ENCODE data around the gene SDCCAG8.

The SDCCAG8 gene

DNA sequence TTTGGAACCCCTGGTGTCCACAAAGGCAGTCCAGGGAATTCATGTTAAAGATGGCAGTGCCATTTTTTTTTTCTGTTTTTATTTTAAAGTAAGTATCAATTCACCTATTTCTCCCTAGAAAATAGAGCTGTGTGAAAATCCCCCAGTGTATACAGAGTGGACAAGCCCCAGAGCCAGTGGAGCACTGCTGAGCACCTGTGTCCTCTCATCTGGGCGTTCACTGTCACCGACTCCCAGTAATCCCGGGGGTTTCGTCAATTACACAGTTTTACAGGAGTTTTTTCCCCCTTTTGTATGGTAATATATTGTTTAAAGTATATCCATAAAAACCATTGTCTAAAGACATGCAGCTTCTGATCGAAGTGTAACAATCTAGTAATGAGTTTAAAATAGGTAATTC is 175.8 kb downstream of the SDCCAG8 start:
- DNase-seq: no peak

DNA sequence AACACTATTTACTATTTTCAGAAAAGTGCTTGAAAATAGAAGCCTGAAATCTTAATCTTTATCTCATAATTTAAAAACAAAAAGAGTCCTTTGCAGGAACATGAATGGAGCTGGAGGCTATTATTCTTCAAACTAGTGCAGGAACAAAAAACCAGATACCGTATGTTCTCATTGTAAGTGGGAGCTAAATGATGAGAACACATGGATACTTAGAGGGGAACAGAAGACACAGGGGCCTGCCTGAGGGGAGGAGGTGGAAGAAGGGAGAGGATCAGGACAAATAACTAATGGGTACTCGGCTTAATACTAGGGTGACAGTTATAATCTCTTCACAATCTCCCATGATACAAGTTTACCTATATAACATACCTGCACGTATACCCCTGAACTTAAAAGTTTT is 176.3 kb downstream of the SDCCAG8 start:
- no peak for DNase-seq

DNA sequence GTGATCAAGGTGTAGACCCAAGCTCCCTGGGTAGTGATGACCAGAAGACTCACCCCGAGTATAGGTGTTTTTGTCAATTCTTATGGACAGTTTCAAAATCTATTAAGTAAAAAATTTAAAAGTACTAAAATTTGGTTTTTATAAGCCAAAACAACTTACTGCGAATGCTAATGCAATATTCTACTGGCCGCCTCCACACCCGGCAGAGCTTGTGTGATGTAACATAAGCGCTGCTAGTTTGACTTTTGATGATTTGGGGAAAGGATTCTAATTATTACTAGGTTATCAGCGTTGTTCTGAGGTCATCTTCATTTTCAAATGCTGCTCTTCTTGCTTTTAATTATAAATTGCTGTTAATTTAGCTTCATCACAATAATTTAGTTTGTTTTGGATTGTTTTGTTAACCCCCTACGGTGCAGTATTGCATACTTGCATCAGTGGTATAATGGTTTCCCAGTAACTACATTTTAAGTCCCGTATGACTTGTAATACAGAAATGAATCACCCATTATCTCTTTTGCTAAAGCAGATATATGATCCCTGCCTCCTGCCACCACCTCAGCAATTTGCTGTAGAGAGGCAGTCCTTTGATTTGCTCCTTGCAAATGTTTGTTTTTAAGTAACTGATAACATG is 178.0 kb downstream of the SDCCAG8 start:
- DNase-seq: no peak

DNA sequence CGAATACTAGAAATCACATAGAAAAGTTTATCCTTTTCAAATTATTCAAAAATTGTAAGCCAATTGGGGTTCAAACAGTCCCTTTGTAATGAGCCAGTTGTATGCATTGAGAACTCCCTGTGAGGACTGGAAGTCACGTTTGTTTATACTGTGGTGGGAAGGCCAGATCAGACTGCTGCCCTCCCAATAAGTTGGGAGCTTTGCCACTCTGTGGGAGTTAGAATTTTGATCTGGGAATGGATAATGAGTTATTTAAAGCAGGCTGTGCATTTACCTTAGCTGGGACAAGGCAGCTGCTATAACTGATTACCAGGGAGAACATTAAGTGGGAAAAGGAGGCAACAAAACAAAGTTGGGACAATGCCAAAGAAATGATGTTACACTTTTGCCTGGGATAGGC is 178.8 kb downstream of the SDCCAG8 start:
- DNase-seq: no peak

DNA sequence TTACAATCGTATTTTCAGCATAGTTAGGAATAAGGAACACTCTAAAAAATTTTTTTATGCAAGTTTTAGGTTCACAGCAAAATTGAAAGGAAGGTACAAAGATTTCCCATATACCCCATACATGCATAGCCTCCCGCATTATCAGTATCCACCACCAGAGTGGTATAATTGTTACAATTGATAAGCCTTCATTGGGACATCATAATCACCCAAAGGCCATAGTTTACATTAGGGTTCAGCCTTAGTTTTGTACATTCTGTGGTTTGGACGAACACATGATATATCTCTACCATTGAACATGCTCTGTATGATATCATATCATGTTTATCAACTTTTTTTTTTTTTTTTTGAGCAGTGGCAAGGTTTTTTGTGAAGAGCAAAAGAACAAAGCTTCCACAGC is 180.0 kb downstream of the SDCCAG8 start:
- DNase-seq: no peak

DNA sequence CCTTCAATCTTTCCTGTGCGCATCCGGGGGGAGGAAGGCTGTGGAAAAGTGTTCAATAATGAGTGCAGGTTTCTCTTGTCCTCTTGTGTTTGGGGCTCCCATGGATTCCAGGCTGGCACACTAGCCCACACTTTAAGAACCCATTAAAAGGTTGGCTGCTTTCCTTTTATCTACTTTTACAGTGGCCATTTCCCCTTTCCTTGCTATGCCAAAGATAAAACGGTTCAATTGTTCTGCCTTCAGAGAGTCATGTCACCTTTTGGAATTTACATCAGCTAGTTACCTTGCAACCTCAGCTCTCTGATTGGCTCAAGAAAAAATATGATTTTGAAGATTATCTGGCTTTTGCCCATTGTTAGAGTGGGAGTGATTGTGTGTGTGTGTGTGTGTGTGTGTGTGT is 182.3 kb downstream of the SDCCAG8 start:
- DNase-seq: no peak

DNA sequence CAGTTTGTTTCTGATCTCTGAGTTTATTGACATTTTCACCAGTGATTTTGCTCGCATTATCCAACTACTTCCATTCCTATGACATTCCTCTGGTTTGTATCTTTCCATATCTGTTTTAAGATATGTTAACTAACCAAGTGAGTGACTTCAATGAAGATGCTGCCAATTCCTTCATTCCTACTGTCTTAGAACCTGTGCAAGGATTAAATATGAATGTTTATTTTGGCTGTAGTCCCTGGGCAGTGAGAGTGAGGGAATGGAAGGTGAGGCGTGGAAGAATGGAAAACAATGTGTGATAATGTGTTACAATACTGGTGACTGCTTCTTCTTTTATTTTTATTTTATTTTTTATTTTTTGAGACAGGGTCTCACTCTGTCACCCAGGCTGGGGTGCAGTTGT is 183.0 kb downstream of the SDCCAG8 start:
- no peak for DNase-seq

DNA sequence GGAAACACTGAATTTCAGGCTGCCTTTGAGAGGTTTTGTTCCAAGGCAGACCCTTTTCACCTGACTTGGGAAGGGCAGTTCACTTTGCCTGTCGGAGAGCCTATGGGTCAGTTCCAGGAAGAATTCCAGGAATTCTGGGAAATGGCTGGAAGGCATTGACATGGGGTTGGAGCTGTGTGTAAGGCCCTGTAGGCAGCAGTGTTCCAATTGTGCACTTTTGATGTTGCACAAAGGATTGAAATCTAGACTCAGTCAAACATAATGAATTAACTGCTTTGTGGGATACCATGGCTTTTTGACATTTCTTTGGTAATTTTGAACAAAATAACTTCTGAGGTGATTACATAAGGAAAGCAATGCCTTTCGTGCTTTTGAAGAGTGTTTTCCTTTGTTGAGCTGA is 184.6 kb downstream of the SDCCAG8 start:
- DNase-seq: no peak

DNA sequence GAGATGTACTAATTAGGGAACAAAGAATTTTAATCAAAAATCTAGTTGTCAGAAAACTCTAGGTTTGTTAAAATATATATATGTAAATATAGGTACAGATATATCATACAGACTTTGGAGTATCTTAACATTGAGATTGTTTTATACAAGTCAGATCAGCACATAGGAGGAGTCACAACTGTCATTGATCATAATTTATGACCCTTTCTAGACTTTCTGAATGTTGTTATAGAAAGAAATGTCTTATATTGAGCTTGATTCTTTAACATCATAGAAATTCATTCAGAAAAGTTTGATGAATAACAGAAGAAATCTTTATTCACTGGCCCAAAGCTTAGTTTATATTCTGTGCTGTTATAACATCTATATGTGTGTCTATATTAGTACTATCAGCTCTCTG is 185.8 kb downstream of the SDCCAG8 start:
- no peak for DNase-seq

DNA sequence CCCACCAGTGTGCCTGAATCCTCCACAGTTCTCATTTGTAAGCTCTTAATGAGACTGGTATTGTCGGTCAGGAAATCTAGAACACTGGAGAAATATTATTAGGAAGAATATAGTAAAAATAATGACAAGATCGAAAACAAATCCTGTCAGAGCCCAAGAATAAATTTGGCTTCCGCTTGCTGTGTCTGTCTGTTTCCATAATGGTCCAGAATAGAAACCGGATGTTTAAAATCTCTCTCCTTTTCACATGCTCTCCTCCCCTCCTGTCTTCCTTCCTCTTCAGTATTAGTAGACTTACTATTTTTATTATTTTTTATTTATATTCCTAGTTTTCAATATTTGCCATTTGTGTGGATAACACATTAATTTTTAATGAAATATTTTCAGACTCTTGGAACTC is 187.7 kb downstream of the SDCCAG8 start:
- DNase-seq: no peak

DNA sequence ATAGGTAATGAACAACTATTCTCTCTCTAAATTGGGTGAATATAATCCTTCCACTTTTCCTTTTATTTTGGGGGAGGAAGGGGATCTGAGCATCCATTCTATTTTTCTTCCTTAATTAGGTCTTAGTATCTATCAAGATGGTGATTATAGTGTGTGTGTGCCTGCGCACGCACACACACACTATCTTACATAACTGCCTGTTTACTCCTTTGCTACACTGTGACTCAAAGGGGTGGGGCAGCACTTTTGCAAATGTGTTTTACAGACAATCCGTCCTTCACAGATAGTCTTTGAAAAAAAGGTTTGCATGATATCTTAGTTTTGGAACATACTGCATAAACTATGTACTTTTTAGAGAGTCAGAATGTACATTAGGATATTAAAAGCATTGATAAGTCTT is 191.5 kb downstream of the SDCCAG8 start:
- DNase-seq: no peak

DNA sequence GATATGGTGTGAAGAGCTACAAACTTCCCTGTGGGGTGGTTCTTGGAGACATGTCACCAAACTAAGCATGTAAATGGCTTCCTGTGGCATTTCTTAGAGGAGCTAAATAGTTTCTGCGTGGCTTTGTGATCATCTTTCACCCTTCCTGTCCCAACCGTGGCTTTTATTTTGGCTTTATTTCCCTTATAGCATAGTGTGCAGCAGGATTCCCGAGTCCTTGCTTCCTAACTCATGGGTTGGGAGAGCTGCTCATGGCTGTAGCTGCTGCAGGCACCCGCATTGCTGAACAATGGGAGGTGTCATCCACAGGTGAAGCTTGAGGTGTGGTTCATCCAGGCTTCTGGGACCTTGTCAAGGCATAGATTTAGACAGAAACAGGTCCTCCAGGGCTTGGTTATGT is 192.0 kb downstream of the SDCCAG8 start:
- no peak for DNase-seq

DNA sequence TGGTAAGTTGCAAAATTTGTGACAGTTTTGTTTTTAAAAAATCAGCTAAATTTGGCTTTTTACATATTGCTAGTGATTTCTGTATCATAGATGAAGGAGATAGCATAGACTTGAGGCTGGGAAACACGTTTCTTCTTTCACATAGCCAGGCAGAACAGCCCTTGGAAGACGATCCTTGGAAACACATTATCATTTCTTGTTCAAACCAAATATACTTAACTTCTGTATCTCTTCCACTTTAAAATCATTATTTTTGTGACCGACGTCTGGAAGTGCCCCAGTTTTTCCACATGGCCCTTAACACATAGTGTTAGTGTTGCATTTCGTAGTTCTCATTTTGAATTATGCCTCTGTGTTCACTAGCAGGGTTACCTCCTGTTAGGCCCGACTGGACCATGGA is 193.5 kb downstream of the SDCCAG8 start:
- no peak for DNase-seq

DNA sequence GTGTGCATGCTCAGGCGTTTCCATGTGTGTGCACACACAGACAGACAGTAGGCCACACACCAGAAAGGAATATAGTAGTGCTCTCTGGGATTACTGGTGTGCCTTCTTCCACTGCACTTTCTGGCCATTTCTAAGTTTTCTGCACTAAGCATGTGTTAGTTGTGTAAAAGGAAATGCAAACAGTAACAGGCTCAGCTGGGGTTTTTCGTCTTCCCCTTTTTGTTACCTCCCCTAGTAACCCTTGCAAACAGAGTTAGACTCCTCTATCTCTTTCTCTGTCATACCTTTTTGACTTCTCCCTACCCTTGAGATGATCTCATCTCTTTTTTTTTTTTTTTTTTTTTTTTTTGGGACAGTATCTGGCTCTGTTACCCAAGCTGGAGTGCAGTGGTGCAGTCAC is 196.3 kb downstream of the SDCCAG8 start:
- DNase-seq: no peak

DNA sequence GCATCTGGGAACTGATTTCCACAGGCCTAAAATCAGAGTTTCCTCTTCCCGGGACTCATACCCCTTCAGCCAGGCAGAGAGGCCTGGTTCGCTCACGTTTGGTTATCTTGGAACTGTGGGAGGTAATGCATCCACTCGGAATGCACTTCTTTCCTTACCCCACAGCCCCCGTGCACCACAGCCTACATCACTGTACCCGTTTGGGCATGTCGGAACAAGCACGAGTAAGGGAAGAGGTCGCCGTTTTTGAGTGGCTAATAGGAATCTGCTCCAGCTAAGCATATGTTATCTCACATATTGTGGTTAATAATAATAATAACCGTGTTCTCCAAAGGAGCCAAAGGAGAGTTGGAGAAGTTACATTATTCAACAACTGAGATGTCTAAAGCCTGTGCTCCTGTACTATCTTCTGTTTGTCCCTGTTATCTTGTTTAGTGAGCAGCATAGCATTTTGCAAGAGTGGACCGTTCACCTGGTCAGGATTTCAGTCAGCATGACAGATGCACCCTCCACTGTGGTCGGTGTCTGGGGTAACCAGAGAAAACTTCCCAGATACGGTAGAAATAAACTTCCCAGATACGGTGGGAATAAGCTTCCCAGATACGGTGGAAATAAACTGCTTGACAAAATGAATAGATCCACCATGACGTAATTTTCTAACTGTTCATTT is 198.6 kb downstream of the SDCCAG8 start:
- no peak for DNase-seq

DNA sequence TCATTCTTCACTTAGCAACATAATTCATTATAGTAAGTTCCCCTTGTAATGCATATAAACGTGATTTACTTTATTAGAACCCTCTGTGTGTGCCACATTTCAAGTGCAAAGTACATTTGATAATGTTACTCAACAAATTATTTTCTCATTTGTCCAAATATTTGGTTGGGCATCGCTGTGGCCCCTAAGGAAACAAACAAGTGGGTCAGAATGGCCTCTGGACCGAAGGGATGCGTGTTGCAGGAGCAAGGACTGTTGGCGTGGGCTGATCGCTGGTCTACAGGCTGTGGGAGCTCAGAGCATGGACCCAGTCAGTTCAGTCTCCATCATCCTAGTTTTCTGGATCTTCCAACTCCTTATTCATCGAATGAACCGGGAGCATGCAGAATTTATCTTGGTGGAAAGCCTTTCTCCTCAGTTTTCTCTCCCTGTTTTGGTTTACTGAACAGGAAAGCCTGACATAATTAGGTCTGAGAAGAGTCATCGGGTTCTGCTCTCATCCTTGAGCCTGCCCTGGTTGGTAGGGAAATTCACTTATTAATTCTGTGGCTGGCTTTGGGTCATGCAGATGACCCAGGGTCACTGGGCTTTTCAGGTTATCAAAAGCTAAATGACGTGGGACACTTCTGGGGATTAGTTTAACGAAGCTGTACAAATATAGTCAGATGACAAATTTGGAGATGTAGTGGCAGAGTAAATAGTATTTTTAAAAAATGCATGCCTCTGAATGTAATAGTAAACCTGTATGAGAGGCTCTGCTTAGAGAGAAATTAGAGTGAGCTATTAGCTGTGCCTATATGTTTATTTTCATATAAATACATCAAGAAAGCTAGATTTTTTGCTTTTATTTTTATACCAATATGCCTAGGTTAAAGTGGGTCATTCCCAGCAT is 200.2 kb downstream of the SDCCAG8 start:
- DNase-seq: no peak

DNA sequence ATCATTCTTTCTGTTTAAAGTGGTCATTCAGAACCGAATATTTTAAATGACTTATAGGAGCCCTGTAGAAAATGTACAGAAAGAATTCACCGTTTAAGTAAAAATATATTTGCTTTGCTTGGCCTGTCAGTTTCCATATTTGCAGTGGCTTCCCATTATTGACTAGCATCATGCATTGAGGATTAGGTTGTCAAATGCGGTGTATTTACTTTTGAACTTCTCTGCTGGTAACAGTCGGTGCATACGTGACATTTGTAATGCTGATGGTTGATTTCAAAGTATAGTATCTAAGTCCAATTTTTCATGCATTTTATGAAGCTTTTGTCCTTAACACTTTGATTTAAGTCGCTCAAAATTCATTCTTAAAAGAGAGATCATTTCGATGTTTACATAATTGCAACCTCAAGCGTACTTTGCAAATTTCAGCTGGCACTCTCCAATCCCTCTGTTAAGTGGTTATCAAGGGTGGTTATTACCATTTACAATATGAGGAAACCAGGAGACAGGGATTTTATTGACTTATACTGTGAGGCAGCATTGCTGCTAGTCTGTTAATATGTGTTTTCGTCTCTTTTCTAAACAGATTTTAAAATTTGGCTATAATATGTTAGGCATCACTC is 201.6 kb downstream of the SDCCAG8 start:
- peak; percentile 7 for DNase-seq

DNA sequence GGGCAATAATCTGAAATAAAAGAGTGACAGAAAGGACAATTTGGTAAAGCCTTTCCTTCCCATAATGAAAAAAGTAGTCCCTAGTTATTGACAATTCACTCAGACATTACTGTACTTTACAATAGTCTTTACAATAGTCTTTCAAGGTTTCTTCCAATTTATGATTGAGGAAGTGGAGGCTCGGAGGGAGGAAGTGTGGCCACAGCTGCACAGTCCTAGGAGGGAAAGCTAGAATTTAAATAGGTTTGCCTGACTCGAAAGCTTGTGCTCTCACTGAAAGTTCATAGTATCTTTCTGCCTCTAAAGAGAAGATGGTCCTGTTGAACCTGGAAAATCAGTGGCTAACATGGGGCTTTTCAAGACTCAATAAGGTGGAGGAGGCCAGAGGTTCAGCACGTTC is 203.2 kb downstream of the SDCCAG8 start:
- DNase-seq: no peak

DNA sequence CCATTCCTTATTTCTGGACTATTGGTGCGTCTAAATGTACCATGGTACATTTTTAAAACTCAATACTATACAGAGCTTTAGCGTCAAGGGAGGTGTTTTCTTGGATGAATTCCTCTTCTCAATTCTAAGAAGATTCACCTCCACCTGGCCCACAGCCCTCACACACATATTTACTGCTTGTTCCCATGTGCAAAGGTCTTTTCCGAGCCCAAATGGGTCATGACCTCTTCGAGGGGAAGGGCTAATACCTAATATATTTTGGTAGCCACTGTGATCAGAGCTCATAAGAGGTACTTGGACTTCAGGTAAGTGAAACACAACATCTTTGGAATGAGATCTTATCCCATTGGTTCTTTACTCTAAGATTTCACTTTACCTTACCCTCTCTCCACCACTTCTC is 205.9 kb downstream of the SDCCAG8 start:
- no peak for DNase-seq

DNA sequence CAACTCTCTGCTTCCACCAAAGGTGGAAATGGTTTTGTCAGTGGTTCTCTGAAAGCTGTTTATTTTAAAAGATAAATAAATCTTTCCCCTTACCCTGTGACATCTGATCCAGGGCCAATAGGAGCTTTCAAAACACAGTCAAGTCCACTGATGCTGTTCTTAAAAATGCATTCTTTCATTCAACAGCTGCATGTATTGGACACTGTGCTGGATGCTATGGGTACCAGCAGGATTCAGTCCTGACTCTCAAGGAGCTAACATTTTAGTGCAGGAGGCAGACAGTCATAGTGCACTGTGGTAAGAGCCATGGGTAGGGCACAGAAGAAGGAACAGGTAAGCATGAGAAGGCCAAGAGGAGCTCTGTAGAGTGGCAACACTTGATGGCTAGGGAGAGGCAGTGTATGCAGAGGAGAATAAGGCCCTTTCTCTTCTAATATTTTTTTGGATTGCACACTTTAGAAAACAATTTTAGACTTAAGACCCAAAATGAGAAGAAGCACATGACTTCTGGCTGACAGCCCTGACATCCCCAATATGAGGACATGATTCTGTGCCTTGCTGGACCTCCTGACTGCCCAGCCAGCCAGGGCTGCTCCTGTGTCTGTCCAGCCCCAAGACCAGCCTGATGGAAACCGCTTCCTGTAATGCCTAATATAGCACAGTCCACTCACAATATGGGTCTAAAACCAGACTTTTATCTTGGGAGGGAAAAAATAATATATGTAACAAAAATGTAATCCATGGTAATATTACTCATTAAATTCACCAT is 207.3 kb downstream of the SDCCAG8 start:
- DNase-seq: no peak

DNA sequence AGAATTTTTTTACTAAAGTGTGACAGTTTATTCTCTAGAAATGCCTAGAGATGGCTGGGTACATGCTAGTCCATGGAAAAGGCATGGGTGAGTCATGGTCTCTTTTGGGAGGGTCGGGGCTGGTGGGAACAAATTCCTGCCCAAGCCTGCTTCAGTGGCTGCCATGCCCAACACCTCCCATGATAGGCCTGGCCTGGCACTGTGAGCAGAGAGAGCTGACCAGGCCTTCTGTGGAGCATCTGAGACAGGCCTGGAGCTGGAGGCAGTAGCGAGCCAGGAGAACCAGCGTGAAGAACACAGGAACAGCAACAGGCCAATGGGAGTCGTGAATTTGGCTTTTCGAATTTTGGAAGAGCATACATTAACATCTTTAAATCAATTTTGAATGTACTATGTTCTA is 209.2 kb downstream of the SDCCAG8 start:
- no peak for DNase-seq

DNA sequence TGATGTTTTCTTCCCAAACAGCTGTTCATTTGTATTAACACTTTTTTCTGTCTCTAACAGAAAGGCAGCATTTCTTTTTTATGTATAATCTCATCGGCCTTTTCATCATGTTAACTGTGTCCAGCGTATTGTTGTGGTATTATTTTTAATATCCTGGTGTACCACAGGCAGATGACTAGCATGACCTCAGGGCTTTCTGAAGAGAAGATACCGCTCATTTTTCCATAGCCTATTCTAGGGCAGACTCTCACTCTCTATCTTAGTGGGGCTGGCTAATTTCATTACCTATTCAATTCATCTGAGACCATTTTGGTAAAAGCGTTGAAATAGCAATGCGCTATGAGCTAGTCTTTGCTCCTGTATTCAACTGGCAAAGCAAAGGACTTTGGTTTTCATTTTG is 209.9 kb downstream of the SDCCAG8 start:
- DNase-seq: no peak

DNA sequence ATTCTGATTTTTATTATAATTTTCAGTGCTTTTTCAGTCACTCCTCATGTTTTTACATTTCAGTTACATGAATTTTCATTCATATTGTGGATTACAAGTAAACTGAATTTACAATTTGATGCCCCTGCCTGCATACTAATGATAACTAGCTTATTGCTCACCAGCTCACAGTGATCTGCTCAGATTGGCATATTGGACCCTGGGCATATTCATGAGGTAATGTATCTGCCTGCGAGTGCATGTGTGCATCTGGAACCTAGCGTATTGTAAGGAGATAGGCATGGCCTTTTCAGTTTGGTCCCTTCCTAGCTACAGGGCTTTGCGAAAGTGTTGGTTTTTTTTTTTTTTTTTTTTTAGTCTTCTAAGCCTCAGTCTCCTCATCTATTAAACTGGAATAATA is 213.7 kb downstream of the SDCCAG8 start:
- DNase-seq: no peak

Data from NCI-H1105 treated with DMSO at 0.1 percent for 48 hours (cell line).